Globus pallidus (tissue), 1 donor: ENCODE measurements around the gene UBE2Q2.
"Not testable (repeated sequence)": the region's sequence is repeated elsewhere in the genome, so short reads cannot be mapped to it uniquely, and the experiment has no call there.

Source experiments
- DNase-seq: peaks from one replicate; pipeline ENCODE4 v3.0.0-alpha.2; 2015; ENCODE audit warnings: low spot score

The UBE2Q2 gene

GRCh38 chr15:75823860-75824613 is 19.2 kb upstream of the UBE2Q2 start:
- DNase-seq: no peak

GRCh38 chr15:75827691-75828090 is 15.6 kb upstream of the UBE2Q2 start:
- DNase-seq: no peak

GRCh38 chr15:75828429-75828828 is 14.8 kb upstream of the UBE2Q2 start:
- no peak for DNase-seq

GRCh38 chr15:75830910-75831805 is 12.1 kb upstream of the UBE2Q2 start:
- no peak for DNase-seq

DNA sequence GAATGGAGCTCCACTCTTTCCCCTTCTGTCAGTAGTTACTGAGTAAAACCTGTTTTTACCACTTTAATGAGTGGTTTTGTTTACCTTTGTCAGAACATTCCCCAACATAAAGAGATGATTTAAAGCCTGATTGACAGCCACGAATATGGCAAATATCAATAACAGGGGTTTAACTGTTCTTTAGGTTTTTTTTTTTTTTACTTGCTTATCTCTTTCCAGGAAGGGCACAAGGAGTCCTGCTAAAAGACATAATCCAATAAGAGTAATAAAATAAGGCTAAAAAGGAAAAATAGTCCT is 11.5 kb upstream of the UBE2Q2 start:
- DNase-seq: no peak

DNA sequence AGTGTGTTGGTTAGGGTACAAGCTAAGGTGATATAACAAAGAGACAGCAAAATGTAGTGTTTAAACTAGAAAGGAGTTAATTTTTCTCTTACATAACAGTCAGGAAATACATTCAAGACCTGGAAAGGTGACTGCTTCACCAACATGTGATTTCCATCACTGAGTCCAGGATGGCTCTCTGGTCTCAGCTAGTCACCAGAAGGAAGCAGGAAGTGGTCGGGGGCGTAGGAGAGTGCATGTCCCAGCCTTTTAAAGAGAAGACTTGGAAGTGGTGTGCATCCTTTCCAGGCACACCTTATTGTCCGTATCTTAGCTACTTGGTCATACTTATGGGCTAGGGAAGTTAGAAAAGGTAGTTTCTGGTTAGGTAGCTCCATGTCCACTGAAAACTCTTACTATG is 11.1 kb upstream of the UBE2Q2 start:
- no peak for DNase-seq

- no peak for DNase-seq
These were observed 9.2 kb upstream of the UBE2Q2 start for GRCh38 chr15:75834021-75834420.

DNA sequence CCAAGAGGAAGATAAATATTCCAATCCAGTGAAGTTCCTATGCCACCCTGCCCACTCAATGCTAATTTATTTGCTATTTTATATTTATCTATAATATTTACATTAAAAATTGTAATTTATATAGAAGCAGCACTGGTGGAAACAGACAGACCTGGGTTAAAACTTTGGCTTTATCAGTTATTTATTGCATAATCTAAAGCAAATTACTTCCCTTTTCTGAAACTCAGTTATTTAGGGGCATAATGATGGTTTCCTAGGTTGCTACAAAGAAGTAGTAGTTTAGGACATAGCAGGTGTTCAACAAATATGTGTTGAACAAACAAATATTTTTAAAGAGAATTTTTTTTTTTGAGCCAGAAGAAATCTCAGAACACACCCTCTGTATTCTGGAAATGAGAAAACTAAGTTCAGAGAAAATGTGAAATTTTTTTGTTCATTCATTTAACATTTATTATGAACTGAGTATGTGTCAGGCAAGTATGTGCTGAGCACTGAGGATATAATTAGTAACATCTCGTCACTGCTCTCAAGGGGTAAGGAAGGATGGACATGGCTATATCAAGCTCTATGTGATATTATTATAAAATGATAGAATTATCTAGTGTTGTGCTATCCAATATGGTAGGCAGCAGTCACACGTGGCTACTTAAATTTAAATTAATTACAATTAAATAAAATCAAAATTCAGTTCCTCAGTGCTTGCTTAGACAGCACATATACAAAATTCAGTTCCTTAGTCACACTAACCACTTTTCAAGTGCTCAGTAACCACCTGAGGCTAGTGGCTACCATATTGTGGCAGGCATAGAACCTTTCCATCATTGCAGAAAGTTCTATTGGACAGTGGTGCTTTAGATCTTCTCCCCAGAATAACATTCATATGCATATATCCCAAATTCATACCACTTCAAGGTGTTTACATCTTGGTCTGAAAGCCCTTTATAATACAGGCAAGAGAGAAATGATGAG is 7.0 kb upstream of the UBE2Q2 start:
- no peak for DNase-seq

DNA sequence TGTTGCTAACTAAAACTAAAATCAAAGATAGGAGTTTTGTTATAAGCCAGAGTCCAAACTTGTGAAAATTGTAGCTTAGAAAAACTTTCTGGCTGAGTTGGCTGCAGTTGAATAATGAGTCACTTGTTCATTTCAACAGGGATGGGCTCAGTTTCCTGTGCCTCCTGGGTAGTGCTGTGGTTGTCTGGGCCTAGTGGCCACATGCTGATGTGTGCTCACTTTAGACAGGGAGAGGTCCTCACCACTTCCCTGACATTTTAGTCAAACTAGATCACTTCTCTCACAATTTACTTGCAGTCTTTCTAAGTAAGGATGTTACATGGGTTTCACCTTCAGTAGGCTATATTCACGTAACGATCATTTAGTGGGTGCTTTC is 6.3 kb upstream of the UBE2Q2 start:
- DNase-seq: no peak

- DNase-seq: no peak
These were observed 2.6 kb upstream of the UBE2Q2 start for GRCh38 chr15:75840659-75841058.

- no peak for DNase-seq
These were observed 1.6 kb upstream of the UBE2Q2 start for GRCh38 chr15:75841626-75842025.

DNA sequence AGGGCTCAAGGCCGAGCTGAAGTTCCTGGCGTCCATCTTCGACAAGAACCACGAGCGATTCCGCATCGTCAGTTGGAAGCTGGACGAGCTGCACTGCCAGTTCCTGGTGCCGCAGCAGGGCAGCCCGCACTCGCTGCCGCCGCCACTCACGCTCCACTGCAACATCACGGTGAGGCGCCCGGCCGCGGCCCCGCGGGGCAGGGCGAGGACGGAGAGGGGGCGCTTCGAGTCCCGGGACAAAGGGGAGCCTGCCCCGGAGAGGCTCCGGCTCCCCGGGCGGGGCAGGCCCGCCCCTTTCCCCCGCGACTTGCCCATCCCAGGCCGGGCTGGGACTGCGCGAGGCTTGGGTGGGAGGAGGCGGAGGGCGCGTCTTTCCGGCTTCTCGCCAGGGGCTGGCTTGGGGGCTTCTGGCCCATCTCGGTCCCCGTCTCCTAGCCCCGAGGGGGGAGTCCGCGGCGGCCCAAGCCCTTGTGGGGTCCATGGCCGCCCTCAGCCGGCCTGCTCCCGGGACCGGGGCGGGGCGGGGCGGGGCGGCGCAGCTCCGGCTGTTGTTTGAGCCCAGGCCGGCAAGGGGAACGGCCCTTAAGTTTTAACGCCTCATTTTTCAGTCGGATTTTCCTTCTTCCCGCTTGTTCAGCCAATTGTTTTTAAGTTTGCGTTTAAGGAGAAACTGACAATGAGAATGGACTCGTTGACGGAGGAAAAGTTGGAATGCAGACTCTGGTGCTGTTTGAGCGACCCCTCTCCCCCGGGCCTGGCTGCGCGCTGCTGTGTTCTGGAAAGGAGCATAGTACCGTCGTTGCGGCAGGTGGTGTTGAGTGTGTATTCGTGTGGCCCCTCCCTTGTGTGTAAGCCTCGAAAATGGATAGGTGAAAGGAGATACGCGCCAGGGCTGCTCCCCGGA is 683 bp downstream of the UBE2Q2 start:
- DNase-seq: peak; percentile 54

- DNase-seq: no peak
These were observed 1.5 kb downstream of the UBE2Q2 start for GRCh38 chr15:75844629-75845335.

- DNase-seq: no peak
These were observed 5.9 kb downstream of the UBE2Q2 start for GRCh38 chr15:75849167-75849566.

DNA sequence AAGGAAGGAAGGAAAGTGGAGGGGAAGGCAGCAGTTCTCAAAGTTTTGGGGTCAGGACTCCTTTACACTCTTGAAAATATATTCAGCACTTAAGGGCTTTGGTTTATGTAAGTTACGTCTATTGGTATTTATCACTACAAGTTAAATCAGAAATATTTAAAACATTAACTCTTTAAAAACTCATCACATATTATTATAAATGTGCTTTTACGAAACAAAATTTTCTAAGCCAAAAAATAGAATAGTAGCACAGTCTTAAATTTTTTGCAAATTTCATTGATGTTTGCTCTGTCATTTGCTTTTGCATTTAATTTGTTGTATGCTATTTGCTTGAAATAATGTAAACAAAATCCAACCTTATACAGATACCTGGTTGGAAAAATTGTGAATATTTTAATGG is 7.5 kb downstream of the UBE2Q2 start:
- DNase-seq: no peak

DNA sequence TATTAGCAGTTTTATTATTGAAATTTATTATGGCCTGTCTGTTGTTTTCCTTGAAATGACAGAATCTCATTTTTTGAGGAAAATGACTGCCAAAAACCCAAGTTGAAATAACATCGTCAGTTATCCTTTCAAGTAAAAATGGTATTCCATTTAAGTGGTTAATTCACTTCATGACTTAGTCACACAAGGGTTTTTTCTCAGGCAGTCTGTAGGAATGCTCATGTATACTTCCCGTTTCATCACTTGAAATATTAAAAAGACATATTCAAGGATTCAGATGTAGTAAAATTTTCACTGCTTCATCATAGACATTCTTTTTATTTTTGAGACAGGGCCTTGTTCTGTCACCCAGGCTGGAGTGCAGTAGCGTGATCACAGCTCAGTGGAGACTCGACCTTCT is 8.3 kb downstream of the UBE2Q2 start:
- not testable (repeated sequence) for DNase-seq

DNA sequence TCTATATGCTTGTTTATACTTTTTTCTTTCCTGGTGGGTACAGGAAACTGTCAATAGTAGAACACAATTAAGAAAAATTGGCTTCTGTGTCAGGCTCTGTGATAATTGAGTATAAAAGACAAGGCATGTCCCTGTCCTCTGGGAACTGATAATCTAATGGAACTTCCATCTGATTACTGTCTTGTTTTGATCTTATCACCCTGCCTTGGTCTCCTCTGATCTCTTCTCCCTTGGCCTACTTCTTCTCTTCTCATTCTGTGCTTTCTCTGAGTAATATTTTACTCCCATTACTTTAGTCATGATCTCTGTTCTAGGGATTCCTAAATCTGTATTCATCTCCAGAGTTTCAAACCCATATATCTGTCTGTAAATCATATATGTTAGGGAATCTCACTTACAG is 14.6 kb downstream of the UBE2Q2 start:
- no peak for DNase-seq

GRCh38 chr15:75861750-75862402 is 18.6 kb downstream of the UBE2Q2 start:
- no peak for DNase-seq

GRCh38 chr15:75862796-75863195 is 19.5 kb downstream of the UBE2Q2 start:
- DNase-seq: no peak
